HepG2 (cell line): Measurements from ENCODE around the gene RNF123. TPM values are rescaled to one million over a fixed set of nuclear protein-coding genes. Genes with fewer than 3 reads are reported as not detected.

Source experiments
- CBFB ChIP-seq: sonication (generic); formaldehyde crosslinking; IDR thresholded peaks from 2 replicates; pipeline ENCODE4 v1.4.0; 2020; ENCODE audit warnings: missing genetic modification reagents
- CENPT ChIP-seq: sonication (generic); formaldehyde crosslinking; IDR thresholded peaks from 2 replicates; pipeline ENCODE4 v1.8.0; 2022; ENCODE audit warnings: low read depth, mild to moderate bottlenecking, moderate library complexity, missing genetic modification reagents
- FOXJ3 ChIP-seq: sonication (generic); formaldehyde crosslinking; IDR thresholded peaks from 2 replicates; pipeline ENCODE4 v1.4.0; 2020; ENCODE audit warnings: missing genetic modification reagents, mild to moderate bottlenecking, borderline replicate concordance
- GATAD2A ChIP-seq: IDR thresholded peaks from 2 replicates; pipeline ENCODE4 v1.6.1; 2016
- HMGA1 ChIP-seq: sonication (generic); formaldehyde crosslinking; conservative IDR thresholded peaks from 2 replicates; pipeline ENCODE4 v1.4.0; 2020; ENCODE audit warnings: missing genetic modification reagents
- HNRNPH1 ChIP-seq: fragments of 200-400 bp; formaldehyde crosslinking; optimal IDR thresholded peaks from 2 replicates; pipeline ENCODE3; 2017; ENCODE audit warnings: mild to moderate bottlenecking, low read depth, low read length
- KAT7 ChIP-seq: IDR thresholded peaks from 2 replicates; pipeline ENCODE4 v1.6.1; 2018; ENCODE audit warnings: borderline replicate concordance, missing compliant biosample characterization
- MAZ ChIP-seq, 2 experiments: sonication (generic) in 1 of 2; formaldehyde crosslinking in 1 of 2; IDR thresholded peaks; 2 replicates each; pipeline versions ENCODE4 v1.5.0 to v1.6.1; 2012 to 2020; ENCODE audit warnings: low read depth in 2 of 2, mild to moderate bottlenecking in 2 of 2, borderline replicate concordance in 1 of 2, improper control_type of control experiment in 1 of 2, low read length in 1 of 2, missing genetic modification reagents in 1 of 2, moderate library complexity in 1 of 2
- MTA1 ChIP-seq: sonication (generic); formaldehyde crosslinking; IDR thresholded peaks from 2 replicates; pipeline ENCODE4 v1.4.0; 2020; ENCODE audit warnings: missing genetic modification reagents, mild to moderate bottlenecking, borderline replicate concordance
- NPAS2 ChIP-seq: sonication (generic); formaldehyde crosslinking; IDR thresholded peaks from 2 replicates; pipeline ENCODE4 v1.8.0; 2022; ENCODE audit warnings: mild to moderate bottlenecking, missing genetic modification reagents, borderline replicate concordance
- PITX1 ChIP-seq: sonication (generic); formaldehyde crosslinking; IDR thresholded peaks from 2 replicates; pipeline ENCODE4 v1.5.1; 2020; ENCODE audit warnings: mild to moderate bottlenecking, missing genetic modification reagents
- RFX1 ChIP-seq: fragments of 450-650 bp; IDR thresholded peaks from 2 replicates; pipeline ENCODE4 v1.6.1; 2017
- RXRA ChIP-seq: sonication (generic); formaldehyde crosslinking; IDR thresholded peaks from 2 replicates; pipeline ENCODE4 v1.5.1; 2020; ENCODE audit warnings: missing genetic modification reagents
- SIN3B ChIP-seq: fragments of 150-350 bp; IDR thresholded peaks from 2 replicates; pipeline ENCODE4 v1.6.1; 2014; ENCODE audit warnings: low read length
- SMAD9 ChIP-seq: sonication (generic); formaldehyde crosslinking; IDR thresholded peaks from 2 replicates; pipeline ENCODE4 v1.5.1; 2020; ENCODE audit warnings: mild to moderate bottlenecking, missing genetic modification reagents
- SOX5 ChIP-seq: IDR thresholded peaks from 2 replicates; pipeline ENCODE4 v1.6.1; 2016; ENCODE audit warnings: borderline replicate concordance
- SRSF4 ChIP-seq: fragments of 200-400 bp; formaldehyde crosslinking; IDR thresholded peaks from one replicate; pipeline ENCODE4 v1.6.1; 2018; ENCODE audit warnings: mild to moderate bottlenecking, low read depth, low read length, moderate library complexity; ENCODE audit not compliant: poor library complexity, severe bottlenecking
- YEATS2 ChIP-seq: sonication (generic); formaldehyde crosslinking; IDR thresholded peaks from 2 replicates; pipeline ENCODE4 v1.4.0; 2020; ENCODE audit warnings: missing genetic modification reagents, borderline replicate concordance
- ZFP90 ChIP-seq: sonication (generic); formaldehyde crosslinking; IDR thresholded peaks from 2 replicates; pipeline ENCODE4 v1.8.0; 2022; ENCODE audit warnings: missing genetic modification reagents, mild to moderate bottlenecking, inconsistent platforms, borderline replicate concordance
- ZNF432 ChIP-seq: sonication (generic); formaldehyde crosslinking; IDR thresholded peaks from 2 replicates; pipeline ENCODE4 v1.5.0; 2020; ENCODE audit warnings: missing genetic modification reagents, mild to moderate bottlenecking, borderline replicate concordance
- ZNF562 ChIP-seq: sonication (generic); formaldehyde crosslinking; IDR thresholded peaks from 2 replicates; pipeline ENCODE4 v1.8.0; 2022; ENCODE audit warnings: missing genetic modification reagents, borderline replicate concordance
- ZNF572 ChIP-seq: sonication (generic); formaldehyde crosslinking; IDR thresholded peaks from 2 replicates; pipeline ENCODE4 v1.5.1; 2020; ENCODE audit warnings: mild to moderate bottlenecking, missing genetic modification reagents
- ZNF616 ChIP-seq: sonication (generic); formaldehyde crosslinking; IDR thresholded peaks from 2 replicates; pipeline ENCODE4 v1.5.0; 2020; ENCODE audit warnings: low read depth, mild to moderate bottlenecking, missing genetic modification reagents
- ZNF7 ChIP-seq: IDR thresholded peaks from 2 replicates; pipeline ENCODE4 v1.6.1; 2016; ENCODE audit warnings: missing biosample characterization, missing genetic modification reagents
- ZNF709 ChIP-seq: sonication (generic); formaldehyde crosslinking; IDR thresholded peaks from 2 replicates; pipeline ENCODE4 v1.5.0; 2020; ENCODE audit warnings: mild to moderate bottlenecking, missing genetic modification reagents
- ZNF766 ChIP-seq: sonication (generic); formaldehyde crosslinking; IDR thresholded peaks from 2 replicates; pipeline ENCODE4 v1.5.0; 2020; ENCODE audit warnings: missing genetic modification reagents, borderline replicate concordance
- ZNF772 ChIP-seq: sonication (generic); formaldehyde crosslinking; IDR thresholded peaks from 2 replicates; pipeline ENCODE4 v1.5.0; 2020; ENCODE audit warnings: mild to moderate bottlenecking, missing genetic modification reagents
- ZNF776 ChIP-seq: sonication (generic); formaldehyde crosslinking; IDR thresholded peaks from 2 replicates; pipeline ENCODE4 v1.4.0; 2020; ENCODE audit warnings: mild to moderate bottlenecking, missing genetic modification reagents
- ZNF839 ChIP-seq: sonication (generic); formaldehyde crosslinking; IDR thresholded peaks from 2 replicates; pipeline ENCODE4 v1.4.0; 2020; ENCODE audit warnings: missing genetic modification reagents, mild to moderate bottlenecking, borderline replicate concordance
- polyA plus RNA-seq, 8 experiments: library from polyadenylated mRNA; depleted of rRNA in 3 of 8; stranded (reverse) in 7 of 8; unstranded in 1 of 8; fragments of >200 nt; fragmentation: Illumina TruSeq in 4 of 8; extraction: Trizol in 4 of 8; gene quantifications; 2 replicates each; pipeline versions ENCODE4 v1.2.1 to v1.2.3, GENCODE V29; 2011 to 2016; ENCODE audit warnings: low read depth in 4 of 8, missing spikeins in 1 of 8, mixed read lengths in 1 of 8; ENCODE audit not compliant: insufficient read depth in 1 of 8
- total RNA-seq, 5 experiments: library from RNA; depleted of rRNA; stranded (reverse); fragments of >200 nt; fragmentation: Illumina TruSeq; extraction: Trizol; gene quantifications; 2 replicates each; pipeline ENCODE4 v1.2.3, GENCODE V29; 2016; ENCODE audit warnings: low read depth in 1 of 5
- TF ChIP-seq, protein P1 (sequence below): sonication (generic); formaldehyde crosslinking; IDR thresholded peaks from 2 replicates; pipeline ENCODE4 v1.5.0; 2020; ENCODE audit warnings: mild to moderate bottlenecking, missing genetic modification reagents, borderline replicate concordance

RNF123 gene
- total and polyA plus RNA-seq, 2 of the 13 experiments (the other 11 are each of a cell fraction or from before 2014, with no cell fraction given), result 29.9 to 82.2 TPM

DNA sequence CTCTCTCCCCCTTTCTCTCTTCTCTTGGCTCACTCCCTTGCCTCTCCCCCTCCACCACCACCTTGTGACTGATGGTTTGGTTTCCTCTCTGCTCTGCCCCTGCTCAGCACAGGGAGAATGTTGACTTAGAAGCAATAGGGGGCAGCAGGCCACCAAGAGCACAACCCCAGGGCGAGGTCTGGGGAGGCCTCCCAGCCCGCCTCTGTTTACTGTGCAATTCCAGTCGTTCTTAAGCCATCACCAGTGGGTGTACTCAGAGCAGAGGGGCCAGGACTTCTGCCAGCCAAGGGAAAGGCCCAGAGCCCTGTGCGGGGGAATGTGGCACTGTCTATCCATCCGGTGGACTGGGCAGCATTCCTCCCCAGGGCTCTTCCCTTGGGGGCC is 21.0 kb upstream of the RNF123 start (continued):
- TF ChIP-seq YEATS2 (CRISPR knock-in tag) (peak; percentile 69; the same call in 1 of the 2 replicates), SOX5 (CRISPR knock-in tag) (peak; percentile 76), KAT7 (CRISPR knock-in tag) (0 out of 2 replicates have a peak, but pooled peaks have one; percentile 38), RXRA (CRISPR knock-in tag) (peak; percentile 66; the same call in 1 of the 2 replicates), MAZ (IDR thresholded peaks at IDR 0.05; ENCODE audit: borderline replicate concordance, low read depth, low read length) (no peak), MAZ (CRISPR knock-in tag; IDR thresholded peaks at IDR 0.05; ENCODE audit: low read depth) (peak; percentile 65), ZNF7 (CRISPR knock-in tag) (no peak), ZNF772 (CRISPR knock-in tag) (0 out of 2 replicates have a peak, but pooled peaks have one; percentile 48), HMGA1 (CRISPR knock-in tag) (no peak), MTA1 (CRISPR knock-in tag) (peak; percentile 79; the same call in 1 of the 2 replicates), NPAS2 (no peak), ZNF562 (CRISPR knock-in tag) (no peak), ZNF839 (no peak), SMAD9 (no peak), ZNF776 (no peak), FOXJ3 (CRISPR knock-in tag) (peak; percentile 67; the same call in 1 of the 2 replicates), RFX1 (no peak), SRSF4 (no peak), CBFB (CRISPR knock-in tag) (peak; percentile 35; the same call in 1 of the 2 replicates), CENPT (CRISPR knock-in tag) (no peak), ZNF766 (no peak), ZNF572 (CRISPR knock-in tag) (no peak), SIN3B (no peak), ZFP90 (no peak), ZNF709 (CRISPR knock-in tag) (no peak; the same call in 1 of the 2 replicates), PITX1 (CRISPR knock-in tag) (peak; percentile 38; the same call in 1 of the 2 replicates), ZNF432 (CRISPR knock-in tag) (no peak), GATAD2A (CRISPR knock-in tag) (peak; percentile 93), ZNF616 (CRISPR knock-in tag) (no peak), HNRNPH1 (no peak)
- TF ChIP-seq, protein P1, sequence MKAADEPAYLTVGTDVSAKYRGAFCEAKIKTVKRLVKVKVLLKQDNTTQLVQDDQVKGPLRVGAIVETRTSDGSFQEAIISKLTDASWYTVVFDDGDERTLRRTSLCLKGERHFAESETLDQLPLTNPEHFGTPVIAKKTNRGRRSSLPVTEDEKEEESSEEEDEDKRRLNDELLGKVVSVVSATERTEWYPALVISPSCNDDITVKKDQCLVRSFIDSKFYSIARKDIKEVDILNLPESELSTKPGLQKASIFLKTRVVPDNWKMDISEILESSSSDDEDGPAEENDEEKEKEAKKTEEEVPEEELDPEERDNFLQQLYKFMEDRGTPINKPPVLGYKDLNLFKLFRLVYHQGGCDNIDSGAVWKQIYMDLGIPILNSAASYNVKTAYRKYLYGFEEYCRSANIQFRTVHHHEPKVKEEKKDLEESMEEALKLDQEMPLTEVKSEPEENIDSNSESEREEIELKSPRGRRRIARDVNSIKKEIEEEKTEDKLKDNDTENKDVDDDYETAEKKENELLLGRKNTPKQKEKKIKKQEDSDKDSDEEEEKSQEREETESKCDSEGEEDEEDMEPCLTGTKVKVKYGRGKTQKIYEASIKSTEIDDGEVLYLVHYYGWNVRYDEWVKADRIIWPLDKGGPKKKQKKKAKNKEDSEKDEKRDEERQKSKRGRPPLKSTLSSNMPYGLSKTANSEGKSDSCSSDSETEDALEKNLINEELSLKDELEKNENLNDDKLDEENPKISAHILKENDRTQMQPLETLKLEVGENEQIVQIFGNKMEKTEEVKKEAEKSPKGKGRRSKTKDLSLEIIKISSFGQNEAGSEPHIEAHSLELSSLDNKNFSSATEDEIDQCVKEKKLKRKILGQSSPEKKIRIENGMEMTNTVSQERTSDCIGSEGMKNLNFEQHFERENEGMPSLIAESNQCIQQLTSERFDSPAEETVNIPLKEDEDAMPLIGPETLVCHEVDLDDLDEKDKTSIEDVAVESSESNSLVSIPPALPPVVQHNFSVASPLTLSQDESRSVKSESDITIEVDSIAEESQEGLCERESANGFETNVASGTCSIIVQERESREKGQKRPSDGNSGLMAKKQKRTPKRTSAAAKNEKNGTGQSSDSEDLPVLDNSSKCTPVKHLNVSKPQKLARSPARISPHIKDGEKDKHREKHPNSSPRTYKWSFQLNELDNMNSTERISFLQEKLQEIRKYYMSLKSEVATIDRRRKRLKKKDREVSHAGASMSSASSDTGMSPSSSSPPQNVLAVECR (CRISPR knock-in tag), result peak; percentile 64; the same call in 1 of the 2 replicates
